Measurements from ENCODE around the gene MACROD1.

DNA sequence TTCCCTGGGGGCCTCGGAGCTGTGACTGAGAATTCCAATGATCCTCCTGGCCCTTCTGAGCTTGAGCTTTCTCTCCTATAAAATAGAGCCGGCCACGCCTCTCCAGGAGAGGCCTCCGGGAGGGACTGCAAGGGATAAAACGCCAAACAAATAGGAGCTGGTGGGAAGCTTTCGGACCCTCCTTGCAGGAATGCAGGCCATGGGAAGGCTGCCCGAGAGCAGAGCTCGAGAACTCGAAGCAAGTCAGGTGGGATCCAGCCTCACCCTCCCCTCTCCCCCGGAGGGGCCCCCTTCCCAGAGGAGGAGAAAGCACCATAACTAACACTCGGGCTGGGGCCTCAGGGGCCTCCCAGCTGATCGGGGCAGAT lies 95.6 kb downstream of the MACROD1 start:
- no peak for TF ChIP-seq CTCF (IDR thresholded peaks at IDR 0.05)
- no peak for TF ChIP-seq POLR2A (IDR thresholded peaks at IDR 0.05)
- no peak for TF ChIP-seq EP300 (IDR thresholded peaks at IDR 0.05)
